ENCODE data around the gene ARVCF.

ARVCF gene

DNA sequence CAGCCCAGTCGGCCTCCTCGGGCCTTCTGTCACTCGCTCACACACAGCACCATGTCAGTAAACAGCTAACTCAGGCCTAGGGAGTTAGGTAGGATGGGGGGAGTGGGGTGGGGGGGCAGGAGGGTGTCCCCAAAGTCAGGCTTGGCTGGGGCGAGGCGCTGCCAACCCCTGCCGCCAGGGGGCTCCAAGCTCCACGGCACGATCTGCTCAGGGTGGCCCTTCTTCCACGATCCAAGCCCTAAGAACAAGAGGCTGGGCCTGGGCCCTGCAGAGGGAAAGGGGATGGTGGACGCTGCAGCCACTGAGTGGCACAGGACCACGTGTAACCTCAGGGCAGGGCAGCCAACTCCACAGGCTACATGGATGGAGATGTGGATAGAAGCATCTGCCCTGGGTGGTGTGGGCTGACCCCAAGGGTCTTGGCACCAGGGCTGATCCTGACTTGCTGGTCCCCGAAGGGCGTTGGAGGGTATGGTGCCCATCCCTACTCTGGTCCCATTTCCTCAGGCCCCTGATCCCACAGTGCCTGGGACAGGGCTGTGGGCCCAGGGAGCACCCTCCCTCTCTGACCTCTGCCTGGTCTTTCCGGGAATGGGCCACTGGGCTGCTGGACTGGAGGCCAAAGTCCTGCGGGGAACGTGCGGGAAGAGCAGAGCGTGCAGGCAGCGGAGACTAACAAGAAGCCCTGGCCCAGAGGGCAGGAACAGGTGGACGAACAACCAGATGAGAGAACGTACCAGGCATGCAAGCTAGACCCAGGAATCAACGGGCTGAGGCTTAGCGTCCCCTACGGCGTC is 45.9 kb downstream of the ARVCF start:
- DNase-seq: peak; percentile 44

DNA sequence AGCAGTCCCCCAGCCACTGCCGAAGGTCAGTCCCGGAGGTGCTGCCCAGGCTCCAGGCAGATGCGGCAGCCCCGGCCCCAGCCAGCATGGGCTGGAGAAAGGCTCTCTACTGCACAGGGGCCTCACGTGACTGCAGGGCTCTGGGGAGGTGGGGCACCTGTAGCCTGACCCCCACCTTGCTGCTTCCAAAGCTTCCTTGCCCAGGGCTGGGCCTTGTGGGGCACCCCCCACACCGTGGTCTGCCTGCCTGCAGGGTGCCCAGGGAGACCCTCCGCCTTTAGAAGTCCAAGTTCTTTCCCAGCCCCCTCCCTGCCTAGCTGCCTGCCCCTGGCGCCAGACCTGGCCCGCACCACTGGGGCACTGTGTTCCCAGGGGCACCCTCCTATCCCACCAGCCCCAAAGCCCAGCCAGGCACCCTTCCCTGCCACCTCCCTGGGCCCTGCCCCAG is 46.6 kb downstream of the ARVCF start:
- no peak for DNase-seq

DNA sequence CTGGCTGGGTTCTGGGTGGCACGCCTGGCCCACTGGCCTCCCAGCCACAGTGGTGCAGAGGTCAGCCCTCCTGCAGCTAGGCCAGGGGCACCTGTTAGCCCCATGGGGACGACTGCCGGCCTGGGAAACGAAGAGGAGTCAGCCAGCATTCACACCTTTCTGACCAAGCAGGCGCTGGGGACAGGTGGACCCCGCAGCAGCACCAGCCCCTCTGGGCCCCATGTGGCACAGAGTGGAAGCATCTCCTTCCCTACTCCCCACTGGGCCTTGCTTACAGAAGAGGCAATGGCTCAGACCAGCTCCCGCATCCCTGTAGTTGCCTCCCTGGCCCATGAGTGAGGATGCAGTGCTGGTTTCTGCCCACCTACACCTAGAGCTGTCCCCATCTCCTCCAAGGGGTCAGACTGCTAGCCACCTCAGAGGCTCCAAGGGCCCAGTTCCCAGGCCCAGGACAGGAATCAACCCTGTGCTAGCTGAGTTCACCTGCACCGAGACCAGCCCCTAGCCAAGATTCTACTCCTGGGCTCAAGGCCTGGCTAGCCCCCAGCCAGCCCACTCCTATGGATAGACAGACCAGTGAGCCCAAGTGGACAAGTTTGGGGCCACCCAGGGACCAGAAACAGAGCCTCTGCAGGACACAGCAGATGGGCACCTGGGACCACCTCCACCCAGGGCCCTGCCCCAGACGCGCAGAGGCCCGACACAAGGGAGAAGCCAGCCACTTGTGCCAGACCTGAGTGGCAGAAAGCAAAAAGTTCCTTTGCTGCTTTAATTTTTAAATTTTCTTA is 47.3 kb downstream of the ARVCF start:
- no peak for DNase-seq

DNA sequence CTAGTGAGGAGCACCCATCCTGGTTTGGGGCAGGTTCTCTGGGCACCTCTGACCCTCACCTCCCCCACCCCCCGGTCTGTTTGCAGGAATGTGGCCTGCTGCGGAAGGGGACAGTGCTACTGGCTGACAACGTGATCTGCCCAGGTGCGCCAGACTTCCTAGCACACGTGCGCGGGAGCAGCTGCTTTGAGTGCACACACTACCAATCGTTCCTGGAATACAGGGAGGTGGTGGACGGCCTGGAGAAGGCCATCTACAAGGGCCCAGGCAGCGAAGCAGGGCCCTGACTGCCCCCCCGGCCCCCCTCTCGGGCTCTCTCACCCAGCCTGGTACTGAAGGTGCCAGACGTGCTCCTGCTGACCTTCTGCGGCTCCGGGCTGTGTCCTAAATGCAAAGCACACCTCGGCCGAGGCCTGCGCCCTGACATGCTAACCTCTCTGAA is 48.2 kb downstream of the ARVCF start:
- no peak for DNase-seq

DNA sequence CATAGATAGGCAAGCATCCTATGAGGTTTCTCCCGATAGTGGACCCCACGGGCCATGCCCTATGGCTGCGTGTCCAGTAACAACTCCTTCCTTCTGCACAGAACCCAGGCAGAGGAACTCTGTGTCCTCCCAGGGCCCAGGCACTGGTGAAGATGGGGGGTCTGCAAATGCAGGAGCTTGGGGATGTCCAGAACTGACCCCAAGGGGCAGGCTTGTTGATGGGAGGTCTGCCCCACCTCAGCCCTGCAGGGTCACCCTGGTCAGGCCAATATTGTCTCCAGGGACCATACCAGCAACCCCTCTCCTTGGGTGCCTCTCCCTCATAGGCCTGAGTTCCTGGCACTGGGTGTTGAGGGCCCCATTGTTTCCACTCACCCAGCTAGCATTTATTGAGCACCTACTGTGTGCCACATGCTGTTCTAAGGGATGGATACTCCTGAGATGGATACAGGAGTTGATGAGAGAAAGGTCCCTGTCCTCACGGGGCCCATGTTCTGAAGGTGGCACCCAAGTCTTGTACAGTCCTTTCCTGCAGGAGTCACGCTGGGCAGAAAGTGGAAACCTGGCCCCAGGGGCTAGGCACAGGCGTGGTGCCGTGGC is 48.7 kb downstream of the ARVCF start:
- DNase-seq: no peak

DNA sequence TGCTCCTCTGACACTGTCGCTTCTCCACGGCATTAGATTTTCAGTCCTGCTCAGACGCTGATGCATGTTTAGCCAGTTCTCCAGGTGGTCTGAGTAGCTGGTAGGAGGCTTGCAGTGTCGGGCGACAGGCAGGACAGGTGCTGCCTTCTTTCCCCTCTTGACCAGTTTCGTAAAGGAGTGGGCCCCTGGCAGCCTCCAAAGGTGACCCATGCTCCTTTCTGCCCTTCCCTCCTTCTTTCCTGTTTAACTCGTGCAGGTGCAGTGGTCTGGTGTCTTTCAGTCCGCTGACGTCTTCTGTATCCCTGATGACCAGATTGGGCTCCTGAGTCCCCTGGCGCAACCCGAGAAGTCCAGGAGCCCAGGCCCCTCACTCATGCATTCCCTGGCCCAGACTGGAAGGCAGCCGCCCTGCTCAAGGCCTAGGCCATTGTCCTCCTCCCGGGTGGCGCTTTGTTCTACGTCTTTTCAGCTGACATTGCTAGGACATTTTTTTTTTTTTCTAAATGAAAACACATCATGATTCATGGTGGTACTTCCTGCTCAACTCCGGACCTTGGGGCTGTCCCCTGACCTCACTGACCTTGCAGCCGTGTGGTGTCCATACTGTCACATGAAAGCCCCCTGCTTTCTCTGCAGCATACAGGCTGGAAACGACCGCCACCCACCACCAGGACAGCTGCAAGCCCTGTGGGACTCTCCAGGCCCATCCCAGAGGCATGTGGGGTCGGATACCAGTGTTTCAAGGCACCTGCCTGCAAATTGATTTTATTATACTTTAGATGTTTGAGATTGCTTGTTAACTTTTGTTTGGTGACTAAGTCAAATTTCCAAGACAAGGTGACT is 49.5 kb downstream of the ARVCF start:
- DNase-seq: no peak

DNA sequence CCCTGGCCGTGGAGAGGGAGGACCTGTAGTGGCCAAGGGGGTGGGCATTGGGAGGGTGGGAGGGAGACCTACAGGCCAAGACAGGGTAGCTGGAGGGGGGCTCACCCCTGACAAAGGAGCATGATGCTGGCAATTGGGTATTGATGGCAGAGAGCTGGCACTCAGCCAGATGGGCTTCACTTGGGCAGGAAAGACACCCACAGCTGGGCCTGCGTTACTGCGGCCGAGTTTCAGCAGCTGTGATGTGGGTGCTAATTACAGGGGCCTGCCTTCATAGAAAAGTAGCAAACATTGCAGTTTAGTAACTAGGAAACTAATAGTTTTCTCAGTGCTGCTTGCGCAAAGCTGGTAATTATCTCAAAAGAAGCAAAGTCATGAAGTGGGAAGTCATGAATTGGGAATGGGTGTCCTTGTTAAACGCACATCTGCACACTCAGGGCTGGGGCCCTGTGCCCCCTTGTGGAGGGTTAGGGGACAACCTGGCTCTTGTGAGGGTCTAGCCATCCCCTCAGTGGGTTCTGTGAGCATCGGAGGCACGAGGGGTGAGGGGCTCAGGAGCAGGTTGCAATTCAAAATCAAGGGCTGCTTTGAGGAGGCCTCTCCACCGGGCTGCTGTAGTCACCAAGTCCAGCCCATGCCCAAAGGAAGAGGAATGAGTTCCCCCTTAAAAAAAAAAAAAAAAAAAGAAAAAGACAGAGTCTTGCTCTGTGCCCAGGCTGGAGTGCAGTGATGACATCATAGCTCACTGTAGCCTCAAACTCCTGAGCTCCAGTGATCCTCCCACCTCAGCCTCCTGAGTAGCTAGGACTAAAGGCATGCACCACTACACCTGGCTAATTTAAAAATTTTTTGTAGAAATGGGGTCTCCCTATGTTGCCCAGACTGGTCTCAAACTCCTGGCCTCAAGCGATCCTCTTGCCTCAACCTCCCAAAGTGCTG is 50.6 kb downstream of the ARVCF start:
- DNase-seq: no peak

DNA sequence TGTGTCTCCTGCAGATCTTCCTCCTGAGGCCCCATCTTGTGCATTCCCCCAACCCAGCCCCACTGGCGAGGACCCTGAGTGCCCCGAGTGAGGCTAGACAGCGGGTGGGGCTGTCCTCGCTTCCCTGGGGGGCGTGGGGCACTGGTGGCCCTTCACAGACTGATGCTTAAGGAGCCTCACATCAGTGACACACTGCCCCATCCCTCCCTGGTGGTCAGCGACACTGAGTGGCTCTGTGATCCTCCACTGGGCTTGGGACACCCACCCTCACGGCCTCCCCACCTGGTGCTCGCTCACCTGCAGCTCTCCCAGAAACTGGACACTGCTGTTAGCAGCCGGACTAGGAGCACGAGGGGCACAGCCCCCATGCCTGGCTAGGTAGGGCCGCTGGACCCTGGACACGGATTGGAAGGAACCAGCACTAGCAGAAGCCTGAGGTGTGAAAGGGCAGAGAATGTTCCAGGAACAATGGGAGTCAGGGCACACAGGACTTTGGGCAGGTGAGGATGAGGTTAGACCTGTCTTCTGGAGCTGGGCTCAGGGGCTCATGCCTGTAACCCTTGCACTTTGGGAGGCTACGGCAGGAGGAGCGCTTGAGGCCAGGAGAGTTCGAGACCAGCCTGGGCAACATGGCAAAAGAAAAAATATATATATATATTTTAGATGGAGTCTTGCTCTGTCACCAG is 51.8 kb downstream of the ARVCF start:
- DNase-seq: no peak

DNA sequence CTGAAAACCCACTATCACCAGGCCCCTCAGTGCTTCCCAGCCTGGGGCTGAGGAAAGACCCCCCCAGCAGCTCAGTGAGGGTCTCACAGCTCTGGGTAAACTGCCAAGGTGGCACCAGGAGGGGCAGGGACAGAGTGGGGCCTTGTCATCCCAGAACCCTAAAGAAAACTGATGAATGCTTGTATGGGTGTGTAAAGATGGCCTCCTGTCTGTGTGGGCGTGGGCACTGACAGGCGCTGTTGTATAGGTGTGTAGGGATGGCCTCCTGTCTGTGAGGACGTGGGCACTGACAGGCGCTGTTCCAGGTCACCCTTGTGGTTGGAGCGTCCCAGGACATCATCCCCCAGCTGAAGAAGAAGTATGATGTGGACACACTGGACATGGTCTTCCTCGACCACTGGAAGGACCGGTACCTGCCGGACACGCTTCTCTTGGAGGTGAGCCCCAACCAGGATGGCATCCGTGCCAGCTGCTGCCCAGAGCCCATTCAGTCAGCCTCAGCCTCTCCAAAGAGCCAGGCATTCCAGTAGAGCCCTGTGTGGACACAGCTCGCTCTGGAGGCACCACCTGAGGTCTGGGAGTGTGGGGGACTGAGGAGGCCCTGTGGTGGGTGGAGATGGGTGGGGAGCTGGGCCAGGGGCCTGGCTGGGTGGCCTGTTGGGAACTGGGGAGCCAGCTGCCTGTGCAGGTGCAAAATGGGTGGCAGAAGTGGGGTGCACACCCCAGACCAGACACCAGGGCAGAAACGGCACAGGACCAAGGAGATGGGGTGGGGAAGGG is 52.6 kb downstream of the ARVCF start:
- DNase-seq: no peak

DNA sequence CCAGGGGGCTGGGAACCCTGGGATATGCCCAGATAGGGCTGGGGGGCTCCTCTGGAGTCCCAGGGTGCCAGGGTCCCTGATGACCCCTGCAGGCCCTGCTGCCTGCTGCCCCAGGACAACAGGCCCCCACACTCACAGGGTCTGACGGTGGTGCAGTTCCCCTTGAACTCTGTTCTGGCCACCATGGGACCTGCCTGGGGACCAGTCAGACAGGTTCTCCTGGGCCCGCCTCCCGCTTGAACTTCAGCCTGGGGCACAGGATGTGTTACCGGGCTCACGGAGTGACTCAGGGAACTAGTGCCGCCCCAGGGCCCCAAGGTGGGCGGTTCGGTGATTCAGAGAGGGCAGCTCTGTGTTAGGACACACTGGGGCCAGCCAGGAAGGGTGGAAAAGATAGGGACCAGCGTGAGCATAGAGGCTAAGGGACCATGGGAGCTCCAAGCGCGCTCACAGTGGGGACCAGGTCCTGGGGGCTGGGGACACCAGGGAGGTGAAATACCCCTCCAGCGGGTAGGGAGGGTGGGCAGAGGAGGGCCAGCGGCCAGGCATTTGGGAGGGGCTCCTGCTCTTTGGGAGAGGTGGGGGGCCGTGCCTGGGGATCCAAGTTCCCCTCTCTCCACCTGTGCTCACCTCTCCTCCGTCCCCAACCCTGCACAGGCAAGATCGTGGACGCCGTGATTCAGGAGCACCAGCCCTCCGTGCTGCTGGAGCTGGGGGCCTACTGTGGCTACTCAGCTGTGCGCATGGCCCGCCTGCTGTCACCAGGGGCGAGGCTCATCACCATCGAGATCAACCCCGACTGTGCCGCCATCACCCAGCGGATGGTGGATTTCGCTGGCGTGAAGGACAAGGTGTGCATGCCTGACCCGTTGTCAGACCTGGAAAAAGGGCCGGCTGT is 53.5 kb downstream of the ARVCF start:
- no peak for DNase-seq

DNA sequence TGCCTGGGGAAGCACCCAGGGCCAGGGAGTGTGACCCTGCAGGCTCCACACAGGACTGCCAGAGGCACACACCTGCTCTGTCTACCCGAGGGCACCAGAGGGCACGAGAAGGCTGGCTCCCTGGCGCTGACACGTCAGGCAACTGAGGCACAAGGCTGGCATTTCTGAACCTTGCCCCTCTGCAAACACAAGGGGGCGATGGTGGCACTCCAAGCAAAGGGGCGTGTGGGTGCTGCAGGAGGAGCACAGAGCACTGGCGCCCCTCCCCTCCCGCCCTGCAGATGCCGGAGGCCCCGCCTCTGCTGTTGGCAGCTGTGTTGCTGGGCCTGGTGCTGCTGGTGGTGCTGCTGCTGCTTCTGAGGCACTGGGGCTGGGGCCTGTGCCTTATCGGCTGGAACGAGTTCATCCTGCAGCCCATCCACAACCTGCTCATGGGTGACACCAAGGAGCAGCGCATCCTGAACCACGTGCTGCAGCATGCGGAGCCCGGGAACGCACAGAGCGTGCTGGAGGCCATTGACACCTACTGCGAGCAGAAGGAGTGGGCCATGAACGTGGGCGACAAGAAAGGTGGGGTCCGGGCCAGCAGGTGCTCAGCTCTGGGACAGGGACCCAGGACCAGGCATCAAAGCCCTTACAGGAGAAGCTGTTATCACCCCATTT is 54.2 kb downstream of the ARVCF start:
- peak; percentile 62 for DNase-seq

DNA sequence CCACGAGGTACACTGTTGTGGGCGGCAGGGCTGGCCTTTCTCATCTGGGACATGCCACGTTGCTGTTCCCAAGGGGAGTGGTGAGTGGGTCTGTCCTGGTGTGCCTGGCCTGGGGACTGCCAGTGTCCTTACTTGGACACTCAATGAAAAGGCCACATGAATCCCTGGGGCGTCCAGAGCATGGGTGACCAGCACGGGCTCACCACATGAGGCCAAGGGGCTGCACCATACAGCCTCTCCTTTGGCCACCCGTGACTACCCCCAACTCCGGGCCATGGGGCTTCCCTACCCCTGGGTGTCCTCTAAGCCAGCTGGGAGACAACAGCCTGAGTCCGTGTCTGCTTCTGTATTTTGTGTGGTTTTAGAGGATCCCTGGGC is 54.8 kb downstream of the ARVCF start:
- no peak for DNase-seq

DNA sequence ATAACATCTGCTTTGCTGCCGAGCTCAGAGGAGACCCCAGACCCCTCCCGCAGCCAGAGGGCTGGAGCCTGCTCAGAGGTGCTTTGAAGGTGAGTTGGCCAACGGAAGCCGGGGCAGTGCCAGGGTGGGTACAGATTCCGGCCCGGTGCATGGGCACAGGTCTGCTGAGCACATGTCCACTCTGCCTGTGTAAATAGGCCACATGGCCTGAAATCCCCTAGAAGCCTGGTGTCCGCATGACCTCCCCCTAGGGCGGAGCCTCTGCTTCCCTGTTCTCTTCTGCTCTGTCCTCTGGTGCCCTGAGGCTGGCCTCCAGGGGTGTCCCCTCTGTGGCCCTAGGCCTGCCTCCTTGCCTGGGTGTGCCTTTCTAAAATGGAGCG is 55.4 kb downstream of the ARVCF start:
- peak; percentile 60 for DNase-seq

DNA sequence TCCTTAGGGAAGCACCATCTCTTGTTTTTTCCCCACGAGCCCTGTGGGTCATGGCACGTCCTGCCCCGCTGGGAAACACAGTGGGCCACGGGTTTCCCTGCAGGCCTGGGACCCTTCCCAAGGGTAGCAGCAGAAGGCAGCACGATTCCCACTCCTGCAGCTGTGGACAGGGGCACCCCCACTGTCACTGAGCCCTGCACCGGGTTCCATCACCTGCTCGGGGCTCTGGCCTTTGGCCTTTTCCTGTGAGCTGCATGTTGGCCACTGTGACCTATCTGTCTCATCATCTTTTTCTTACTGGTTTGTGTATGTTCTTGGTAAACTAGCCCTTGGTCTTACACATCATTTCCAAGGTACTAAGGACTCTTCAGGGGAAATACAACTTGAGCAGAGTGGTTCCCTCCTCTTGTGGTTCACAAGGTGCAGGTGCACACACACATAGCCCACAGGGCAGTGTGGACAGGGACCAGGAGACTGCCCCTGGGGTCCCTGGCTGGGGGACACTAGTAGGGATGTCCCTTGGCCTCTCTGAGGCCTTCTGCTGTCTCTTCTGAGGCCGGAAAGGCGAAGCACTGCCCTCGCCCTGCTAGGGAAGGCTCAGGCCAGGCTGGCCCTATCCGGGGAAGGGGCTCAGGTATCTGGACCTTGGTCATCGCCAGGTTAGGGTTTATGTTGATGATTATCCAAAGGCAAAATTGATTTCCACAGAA is 56.0 kb downstream of the ARVCF start:
- no peak for DNase-seq

DNA sequence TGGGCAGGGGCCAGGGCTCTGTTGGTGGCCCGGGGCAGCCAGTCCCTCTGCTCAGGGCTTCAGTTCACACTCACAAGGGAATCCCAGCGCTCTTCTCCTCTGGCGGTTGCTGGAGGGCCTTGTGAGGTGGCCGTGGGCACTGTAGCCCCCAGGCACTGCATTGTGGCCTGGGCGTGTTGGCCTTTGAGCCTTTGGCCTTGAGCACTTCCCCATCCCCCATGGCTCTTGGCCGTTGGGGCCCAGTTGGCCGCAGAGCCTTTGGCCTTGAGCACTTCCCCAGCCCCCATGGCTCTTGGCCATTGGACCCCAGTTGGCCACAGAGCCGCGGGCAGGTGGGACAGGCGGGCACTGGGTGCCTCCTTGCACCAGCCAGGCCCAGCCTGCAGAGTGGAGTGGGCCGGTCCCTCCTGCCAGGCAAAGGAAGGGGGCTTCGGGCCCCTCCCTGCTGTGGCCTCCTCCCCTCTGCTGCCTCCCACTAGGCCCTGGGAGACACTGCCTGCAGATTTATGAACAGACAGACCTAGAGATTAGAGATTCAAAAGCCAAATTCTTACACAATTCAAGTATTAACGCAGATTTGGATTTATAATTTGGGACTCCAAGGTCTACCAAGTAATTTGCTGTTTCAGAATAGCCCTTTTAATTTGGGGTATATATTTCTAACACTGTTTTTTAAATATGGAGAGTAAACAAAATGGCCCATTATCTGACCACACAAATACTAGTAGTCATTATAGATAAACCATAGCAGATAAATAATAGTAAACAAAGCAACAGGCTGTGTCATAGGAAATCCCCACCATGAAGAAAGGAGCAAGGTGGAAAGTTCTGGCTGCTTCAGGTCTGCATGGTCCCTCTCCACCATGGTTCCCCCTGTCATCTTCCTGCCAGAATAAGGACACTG is 56.8 kb downstream of the ARVCF start:
- DNase-seq: no peak

DNA sequence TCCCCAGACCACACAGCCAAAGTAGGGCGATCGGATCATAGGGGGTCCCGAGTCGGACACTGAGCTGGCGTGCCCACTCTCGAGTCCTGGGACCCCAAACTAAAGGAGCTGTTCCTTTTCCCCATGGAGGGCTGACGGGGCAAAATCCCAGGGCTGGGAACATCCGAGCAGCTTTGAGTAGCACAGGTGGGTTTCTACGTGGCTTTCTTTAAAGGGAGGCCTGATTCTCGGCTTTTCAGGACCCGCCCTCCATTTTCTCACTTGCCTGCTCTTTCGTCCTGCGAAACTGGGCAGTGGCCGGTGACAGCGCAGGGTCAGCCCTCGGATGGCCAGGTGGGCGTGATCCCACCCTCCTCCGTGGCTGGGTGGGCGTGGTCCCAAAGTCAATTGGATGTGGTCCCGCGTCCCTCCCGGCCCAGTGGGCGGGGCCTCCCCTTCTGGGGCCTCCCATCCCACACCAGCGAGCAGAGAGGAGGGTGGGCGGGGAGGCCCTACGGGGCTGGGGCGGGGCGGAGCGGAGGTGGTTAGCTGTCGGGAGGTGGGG is 57.5 kb downstream of the ARVCF start:
- peak; percentile 19 for DNase-seq
